Measurements from ENCODE around the gene NOLC1.

- TF ChIP-seq CTCF (IDR thresholded peaks at IDR 0.05 in 2 of 3, conservative IDR thresholded peaks at IDR 0.05 in 1 of 3; ENCODE audit: control insufficient read depth in 2 of 3, extremely low read depth in 1 of 3, insufficient read depth in 1 of 3, low read depth in 3 of 3, low read length in 3 of 3): no peak
- TF ChIP-seq ZBTB4 (CRISPR knock-in tag; IDR thresholded peaks at IDR 0.05): no peak
- no peak for TF ChIP-seq ESRRA (IDR thresholded peaks at IDR 0.05; ENCODE audit: low read length)
- no peak for TF ChIP-seq ZBTB33 (IDR thresholded peaks at IDR 0.05)
Observed at GRCh38 chr10:102196893-102197292, 44.7 kb downstream of the NOLC1 start.
